Loucy (cell line): ENCODE data around the gene SLC35F3.

Experiments
- H2AFZ ChIP-seq: fragments of 200-600 bp; sonication (generic); 2 replicates; pipeline ENCODE4 v1.6.0; 2016; ENCODE audit warnings: antibody characterized with exemption, mild to moderate bottlenecking, low read length, moderate library complexity
- H3F3A ChIP-seq: fragments of 200-600 bp; 2 replicates; pipeline ENCODE4 v1.6.0; 2016; ENCODE audit warnings: antibody characterized with exemption, low read depth, mild to moderate bottlenecking
- H3K27me3 ChIP-seq: fragments of 200-600 bp; sonication (generic); 2 replicates; pipeline ENCODE4 v1.6.1; 2014; ENCODE audit warnings: low read length, mild to moderate bottlenecking; ENCODE audit not compliant: insufficient read depth, poor library complexity, severe bottlenecking
- H3K36me3 ChIP-seq: fragments of 200-600 bp; sonication (generic); 2 replicates; pipeline ENCODE4 v1.6.1; 2016; ENCODE audit warnings: low read length; ENCODE audit not compliant: insufficient read depth
- H3K4me1 ChIP-seq: fragments of 200-600 bp; sonication (generic); 2 replicates; pipeline ENCODE4 v1.5.1; 2014; ENCODE audit warnings: low read length, mild to moderate bottlenecking; ENCODE audit not compliant: insufficient read depth, poor library complexity, severe bottlenecking
- H3K4me2 ChIP-seq: fragments of 200-600 bp; sonication (generic); 2 replicates; pipeline ENCODE4 v1.6.0; 2014; ENCODE audit warnings: antibody characterized with exemption, low read length, low read depth, mild to moderate bottlenecking; ENCODE audit not compliant: poor library complexity, severe bottlenecking
- H3K4me3 ChIP-seq: fragments of 200-600 bp; sonication (generic); 2 replicates; pipeline ENCODE4 v1.5.1; 2014; ENCODE audit warnings: low read length, mild to moderate bottlenecking, mixed read lengths; ENCODE audit not compliant: poor library complexity, severe bottlenecking
- H3K79me2 ChIP-seq: fragments of 200-600 bp; sonication (generic); 2 replicates; pipeline ENCODE4 v1.6.1; 2014; ENCODE audit warnings: low read length; ENCODE audit not compliant: insufficient read depth
- H3K9ac ChIP-seq: fragments of 200-600 bp; sonication (generic); 2 replicates; pipeline ENCODE4 v1.6.0; 2014; ENCODE audit warnings: mild to moderate bottlenecking, low read depth, low read length, moderate library complexity; ENCODE audit not compliant: poor library complexity, severe bottlenecking
- H3K9me2 ChIP-seq: fragments of 200-600 bp; sonication (generic); replicated peaks from 2 replicates; pipeline ENCODE4 v1.6.1; 2016; ENCODE audit warnings: low read depth, low read length, mixed read lengths
- H3K9me3 ChIP-seq: fragments of 200-600 bp; sonication (generic); 2 replicates; pipeline ENCODE4 v1.6.1; 2014; ENCODE audit warnings: mild to moderate bottlenecking, antibody characterized with exemption, low read length, low read depth; ENCODE audit not compliant: insufficient read depth
- H4K20me1 ChIP-seq: fragments of 200-600 bp; sonication (generic); 2 replicates; pipeline ENCODE4 v1.6.0; 2014; ENCODE audit warnings: antibody characterized with exemption, low read length, mild to moderate bottlenecking; ENCODE audit not compliant: insufficient read depth, poor library complexity, severe bottlenecking
- CTCF ChIP-seq: fragments of 200-600 bp; sonication (generic); conservative IDR thresholded peaks from 2 replicates; pipeline ENCODE4 v1.5.1; 2014; ENCODE audit warnings: mild to moderate bottlenecking, antibody characterized with exemption, low read length
- EZH2phosphoT487 ChIP-seq: fragments of 200-600 bp; IDR thresholded peaks from 2 replicates; pipeline ENCODE4 v1.6.1; 2018; ENCODE audit warnings: antibody characterized with exemption, mild to moderate bottlenecking, moderate library complexity, borderline replicate concordance

SLC35F3 gene

GRCh38 chr1:234197839-234198238, 293.4 kb downstream of the SLC35F3 start:
- Histone ChIP-seq H3K9ac (no peak overlapping the region), H3F3A (0 out of 2 replicates have a peak, but pooled peaks cover 3% of the 10 kb centered on the region), H3K27me3 (no peaks in the 10 kb centered on the region), H3K79me2 (no peaks in the 10 kb centered on the region), H3K4me2 (no peak overlapping the region), H3K4me1 (peaks cover 12% of the 10 kb centered on the region), H3K9me3 (no peaks in the 10 kb centered on the region), H2AFZ (no peak overlapping the region), H3K4me3 (no peak overlapping the region), H3K9me2 (no peaks in the 10 kb centered on the region), H4K20me1 (no peaks in the 10 kb centered on the region), H3K36me3 (no peaks in the 10 kb centered on the region)
- no peak for TF ChIP-seq CTCF
- no peak for TF ChIP-seq EZH2phosphoT487

- Histone ChIP-seq H3K4me3 (no peak overlapping the region), H3F3A (0 out of 2 replicates have a peak, but pooled peaks cover 3% of the 10 kb centered on the region), H4K20me1 (no peaks in the 10 kb centered on the region), H3K79me2 (no peaks in the 10 kb centered on the region), H3K9me2 (no peaks in the 10 kb centered on the region), H3K4me1 (peaks cover 12% of the 10 kb centered on the region), H3K4me2 (no peak overlapping the region), H3K36me3 (no peaks in the 10 kb centered on the region), H3K27me3 (no peaks in the 10 kb centered on the region), H3K9ac (no peak overlapping the region), H3K9me3 (no peaks in the 10 kb centered on the region), H2AFZ (no peak overlapping the region)
- TF ChIP-seq EZH2phosphoT487 (no peak), CTCF (no peak)
Observed at GRCh38 chr1:234199476-234200127, 295.1 kb downstream of the SLC35F3 start.

- Histone ChIP-seq H3K9ac (no peak overlapping the region), H2AFZ (no peak overlapping the region), H3K79me2 (no peaks in the 10 kb centered on the region), H3K4me1 (peaks cover 12% of the 10 kb centered on the region), H3K9me3 (no peaks in the 10 kb centered on the region), H3F3A (0 out of 2 replicates have a peak, but pooled peaks cover 3% of the 10 kb centered on the region), H3K4me3 (no peak overlapping the region), H3K36me3 (no peaks in the 10 kb centered on the region), H3K27me3 (no peaks in the 10 kb centered on the region), H3K4me2 (no peak overlapping the region), H3K9me2 (no peaks in the 10 kb centered on the region), H4K20me1 (no peaks in the 10 kb centered on the region)
- TF ChIP-seq CTCF (no peak), EZH2phosphoT487 (no peak)
Observed at GRCh38 chr1:234200566-234200965, 296.1 kb downstream of the SLC35F3 start.
